Brain pericyte (primary cell): ENCODE results near the gene SEC16A.
A peak's percentile ranks its signal among the peaks of the same experiment; 100 is the strongest.

Experiments
- DNase-seq: peaks from one replicate; pipeline ENCODE4 v3.0.0-alpha.2; 2012; ENCODE audit warnings: low read depth, low spot score

Gene SEC16A

GRCh38 chr9:136485049-136486045, 2.5 kb upstream of the SEC16A start:
- no peak for DNase-seq

GRCh38 chr9:136484153-136485048, 1.6 kb upstream of the SEC16A start:
- no peak for DNase-seq

GRCh38 chr9:136483589-136484152, 831 bp upstream of the SEC16A start:
- DNase-seq: peak; percentile 60

DNA sequence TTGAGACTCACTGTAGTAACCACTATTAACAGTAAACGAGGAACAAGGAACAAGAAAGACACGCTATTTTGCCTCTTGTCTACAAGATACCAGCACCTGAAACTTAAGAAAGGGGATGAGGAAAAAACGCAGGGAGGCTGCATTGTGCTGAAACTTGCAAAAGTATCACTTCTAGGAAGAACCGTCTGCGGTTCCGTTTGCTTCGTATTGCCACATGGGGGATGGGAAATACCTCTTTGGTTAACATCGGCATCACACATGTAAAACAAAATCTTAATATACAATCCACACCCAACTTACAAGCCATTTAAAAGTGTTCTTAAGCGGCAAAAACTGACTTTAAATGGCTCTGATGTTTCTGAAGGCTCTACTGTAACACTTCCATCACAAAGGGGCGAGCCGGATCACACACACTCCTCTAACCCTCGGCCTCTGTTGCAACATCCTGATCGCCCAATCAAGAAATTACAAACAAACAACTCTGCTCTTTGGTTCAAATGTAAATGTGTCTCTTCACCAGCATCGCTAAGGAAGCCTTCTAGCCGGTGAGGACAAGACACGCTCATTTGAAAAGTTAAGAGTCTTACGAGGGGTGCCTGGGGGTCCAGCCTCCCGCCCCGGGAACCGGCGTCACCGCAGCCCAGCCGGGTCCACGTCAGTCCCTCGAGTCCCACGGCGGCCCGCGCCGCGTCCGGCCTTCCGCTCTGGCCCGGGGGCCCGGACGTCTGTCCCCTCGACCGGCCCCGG, 621 bp downstream of the SEC16A start:
- DNase-seq: no peak

GRCh38 chr9:136481558-136481957, 1.3 kb downstream of the SEC16A start:
- DNase-seq: no peak

GRCh38 chr9:136476369-136477150, 6.3 kb downstream of the SEC16A start:
- no peak for DNase-seq

DNA sequence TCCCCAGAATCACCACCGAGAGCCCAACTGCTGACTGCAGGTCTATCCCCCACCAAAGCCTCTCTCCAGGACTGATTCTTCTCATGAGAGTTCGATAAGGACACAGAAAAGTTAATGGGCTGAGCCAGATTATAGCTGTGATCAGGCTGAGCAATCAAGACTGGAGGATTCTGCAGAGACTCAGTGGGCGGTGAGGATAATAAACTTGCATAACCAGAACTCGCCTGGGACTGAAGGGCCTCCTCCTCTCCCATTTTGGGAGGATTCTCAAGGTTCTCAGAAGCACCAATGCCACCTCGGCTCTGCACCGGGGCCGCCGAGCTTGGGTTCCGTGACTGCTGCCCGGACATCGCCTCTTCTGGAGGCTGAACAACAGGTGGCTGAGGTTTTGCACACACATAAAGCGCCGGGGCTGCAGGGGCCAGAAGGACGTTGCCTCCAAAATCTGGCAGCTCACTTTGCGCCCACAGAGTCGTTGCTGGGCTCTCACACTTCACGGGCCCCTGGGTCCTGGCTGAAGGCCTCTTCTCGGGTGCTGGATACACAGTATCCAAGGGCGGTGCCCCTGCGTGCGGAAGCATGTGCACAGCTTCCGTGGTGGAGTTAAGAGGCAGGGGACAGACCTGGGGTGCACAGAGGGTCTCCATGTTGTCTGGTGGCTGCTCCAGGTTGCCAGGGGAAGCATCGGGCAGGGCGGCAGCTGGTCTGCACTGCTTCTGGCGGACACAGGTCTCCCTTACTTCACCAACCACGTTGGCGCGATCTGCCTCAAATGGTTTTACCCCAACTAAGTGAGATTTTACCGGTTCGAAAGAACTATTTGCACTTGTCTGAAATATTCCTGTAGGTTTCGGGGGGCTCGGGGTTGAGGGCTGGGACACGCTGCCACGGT, 7.6 kb downstream of the SEC16A start:
- DNase-seq: no peak

DNA sequence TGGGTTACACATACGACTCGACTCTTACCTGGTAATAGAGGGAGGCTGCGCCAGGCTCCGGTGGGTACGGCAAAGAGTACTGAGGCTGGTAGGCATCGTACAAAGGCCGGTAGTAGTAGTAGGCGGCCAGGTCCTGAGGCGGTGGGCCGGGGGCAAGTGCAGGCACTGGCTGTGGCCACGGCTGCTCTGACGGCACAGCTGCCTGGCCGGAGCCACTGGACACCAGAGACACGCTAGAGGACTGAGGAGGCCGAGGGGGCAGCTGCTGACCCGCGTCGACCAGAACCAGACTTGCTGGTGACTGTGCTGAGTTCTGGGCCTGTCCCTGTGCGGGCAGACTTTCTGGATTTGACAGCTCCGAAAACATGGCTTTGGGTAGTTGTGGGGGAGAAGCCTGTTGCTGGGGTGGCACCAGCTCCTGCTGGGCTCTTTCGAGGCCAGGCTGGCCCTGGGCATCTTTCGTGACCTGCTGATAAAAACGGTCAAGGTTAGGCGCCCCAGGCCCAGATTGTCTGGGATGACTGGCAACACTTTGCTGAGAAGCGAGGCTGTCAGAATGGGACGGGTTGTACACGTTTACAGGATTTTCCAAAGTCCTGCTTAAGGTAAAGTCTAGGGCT, 8.7 kb downstream of the SEC16A start:
- DNase-seq: no peak

DNA sequence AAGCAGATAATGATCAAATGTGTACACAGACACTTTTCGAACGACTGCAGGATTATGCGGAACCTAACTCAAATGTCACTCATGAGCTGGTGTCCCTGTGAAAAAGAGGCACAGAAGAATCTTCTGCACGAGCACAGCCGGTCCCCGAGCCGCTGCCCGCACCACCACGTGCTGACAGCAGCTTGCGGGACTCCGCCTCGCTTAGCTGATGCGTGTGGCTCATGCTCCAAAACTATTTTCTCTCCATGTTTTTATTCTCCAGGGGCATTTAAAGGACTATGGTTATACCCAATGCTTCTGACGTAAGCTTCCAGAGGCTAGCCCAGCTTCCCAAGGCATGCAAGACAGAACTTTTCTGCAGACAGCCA, 9.5 kb downstream of the SEC16A start:
- DNase-seq: no peak

- no peak for DNase-seq
These were observed 10.0 kb downstream of the SEC16A start for GRCh38 chr9:136472640-136473353.

- no peak for DNase-seq
These were observed 10.9 kb downstream of the SEC16A start for GRCh38 chr9:136471802-136472487.

DNA sequence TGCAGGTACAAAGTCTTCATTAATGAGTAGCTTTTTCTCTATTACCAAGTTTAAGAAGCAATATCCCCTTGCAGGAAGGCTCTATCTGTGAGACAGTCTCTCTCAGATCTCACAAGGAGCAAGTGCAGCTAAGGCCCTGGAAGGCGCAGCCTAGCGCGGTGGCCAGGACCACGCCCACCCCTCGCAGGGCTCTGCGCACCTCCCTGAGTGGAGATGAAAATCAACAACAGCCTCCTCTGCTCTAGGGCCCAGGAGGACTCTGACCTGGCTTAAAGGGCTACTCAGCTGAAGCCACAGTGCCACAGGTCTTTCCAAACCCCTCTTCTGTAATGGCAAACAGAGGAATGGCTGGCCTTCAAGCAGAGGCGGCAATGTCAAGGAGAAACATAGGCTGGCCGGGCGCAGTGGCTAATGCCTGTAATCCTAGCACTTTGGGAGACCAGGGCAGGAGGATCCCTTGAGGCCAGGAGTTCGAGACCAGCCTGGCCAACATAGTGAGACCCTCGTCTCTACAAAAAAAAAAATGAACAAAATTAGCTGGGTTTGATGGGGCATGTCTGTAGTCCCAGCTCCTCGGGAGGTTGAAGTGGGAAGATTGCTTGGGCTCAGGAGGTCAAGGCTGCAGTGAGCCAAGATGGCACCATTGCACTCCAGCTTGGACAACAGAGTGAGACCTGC, 11.9 kb downstream of the SEC16A start:
- DNase-seq: no peak

DNA sequence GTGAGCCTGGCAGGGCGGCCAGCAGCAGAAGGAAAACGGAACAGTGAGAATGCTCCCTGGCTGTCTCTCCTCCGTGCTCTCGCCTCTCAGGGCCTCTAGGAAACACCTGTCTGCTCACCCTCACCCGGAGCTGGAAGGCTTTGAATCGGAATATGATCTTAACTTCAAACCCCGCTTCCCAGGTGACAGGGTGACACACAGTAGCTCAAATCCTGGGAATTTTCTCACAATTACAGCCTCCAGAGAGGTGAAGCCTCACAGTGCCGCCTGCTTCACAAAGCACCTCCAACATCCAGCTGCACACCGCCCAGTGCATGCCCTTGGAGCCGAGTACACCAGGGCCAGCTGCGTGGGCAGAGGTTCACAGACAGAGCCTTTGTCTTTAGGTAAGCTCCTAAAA, 12.5 kb downstream of the SEC16A start:
- no peak for DNase-seq

DNA sequence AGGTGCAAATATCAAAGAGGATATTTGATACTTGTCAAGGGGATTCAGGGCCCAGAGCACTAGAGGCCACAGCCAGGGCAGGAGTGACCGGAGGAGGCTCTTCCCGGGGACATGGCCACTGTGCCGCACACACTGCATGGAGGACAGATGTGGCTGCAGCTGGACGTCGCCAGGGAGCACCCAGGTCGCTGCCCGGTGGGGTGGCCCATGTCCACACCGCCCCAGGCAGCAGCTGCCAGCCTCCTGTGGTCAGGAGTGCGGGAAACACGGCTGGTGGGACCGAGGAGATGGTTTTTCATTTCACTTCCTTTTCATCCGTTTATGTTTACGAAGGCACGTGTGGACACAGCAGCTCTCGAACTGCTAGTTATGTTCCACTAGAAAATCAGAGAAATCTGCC, 15.1 kb downstream of the SEC16A start:
- DNase-seq: no peak

DNA sequence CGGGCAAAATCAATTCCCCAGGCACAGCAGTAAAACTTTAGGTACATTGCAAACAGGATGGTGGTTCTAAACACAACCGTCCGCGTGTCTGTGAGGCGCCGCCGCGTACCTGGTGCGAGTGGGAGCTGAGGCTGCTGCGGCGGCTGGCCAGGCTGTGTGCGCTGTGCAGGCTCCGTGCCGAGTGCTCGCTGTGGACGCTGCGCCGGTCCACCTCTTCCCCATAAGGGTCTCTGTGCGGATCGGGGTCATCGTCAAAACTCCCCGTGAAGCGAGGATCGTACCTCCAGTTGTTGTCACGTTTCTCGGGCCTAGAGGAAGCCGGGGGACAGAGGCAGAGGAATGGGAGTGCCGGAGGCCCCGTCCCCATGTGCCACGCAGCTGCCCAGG, 16.7 kb downstream of the SEC16A start:
- DNase-seq: no peak

DNA sequence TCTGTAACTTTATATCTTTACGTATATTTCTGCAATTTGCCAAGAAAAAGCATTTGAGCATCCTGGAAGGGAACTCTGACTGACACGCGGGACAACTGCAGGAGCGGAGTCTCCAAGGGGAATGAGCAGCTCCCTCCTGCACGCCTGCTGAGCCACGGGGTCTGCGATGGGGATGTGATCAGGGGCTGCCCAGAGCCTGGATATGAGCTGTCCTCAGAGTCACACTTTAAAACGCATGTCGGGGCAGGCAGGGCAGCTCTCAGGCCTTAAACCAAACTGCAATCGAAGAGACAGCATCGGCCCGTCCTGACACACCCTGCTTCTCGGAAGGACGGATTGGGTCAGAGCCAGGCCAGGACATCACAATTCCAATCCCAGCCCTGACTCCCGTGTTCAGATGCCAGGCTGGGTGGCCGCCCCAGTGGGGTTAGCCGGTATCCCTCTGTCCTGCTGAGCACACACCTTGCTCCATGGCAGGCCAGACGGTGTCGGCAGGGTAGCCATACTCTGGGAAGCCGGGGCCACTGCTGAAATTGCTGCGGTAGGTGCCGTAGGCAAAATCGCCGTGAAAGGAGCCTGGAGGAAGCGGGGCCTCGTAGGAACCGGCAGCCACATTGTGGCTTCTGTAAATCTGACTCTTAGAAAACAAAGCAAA, 17.2 kb downstream of the SEC16A start:
- no peak for DNase-seq

DNA sequence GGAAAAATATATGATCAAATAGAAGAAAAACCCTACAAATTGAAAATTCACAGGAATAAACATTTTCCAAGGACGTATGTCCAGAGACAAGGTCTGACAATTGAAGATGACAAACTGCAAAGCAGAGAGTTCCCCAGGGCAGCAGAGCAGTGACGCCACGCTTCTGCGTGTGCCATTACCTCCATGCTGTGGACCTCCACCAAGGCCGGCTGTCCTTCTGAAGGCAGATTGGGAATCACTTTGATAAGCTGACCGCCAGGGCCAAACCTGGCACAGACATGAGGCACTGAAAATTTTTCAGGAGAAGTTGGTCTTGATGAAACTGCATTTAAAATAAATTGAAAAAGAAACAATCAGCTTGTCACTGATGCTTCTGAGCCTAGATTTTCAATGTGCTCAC, 18.6 kb downstream of the SEC16A start:
- DNase-seq: no peak
